SKM-1 (cell line): ENCODE data around the gene ULK3.
A peak's percentile ranks its signal among the peaks of the same experiment; 100 is the strongest.

Source experiments
- DNase-seq: peaks from one replicate; lab custom pipeline; 2025; ENCODE audit not compliant: unreplicated experiment; lab: John Stamatoyannopoulos, UW

Gene ULK3

GRCh38 chr15:74841891-74842373 lies 1.0 kb downstream of the ULK3 start:
- DNase-seq = no peak

DNA sequence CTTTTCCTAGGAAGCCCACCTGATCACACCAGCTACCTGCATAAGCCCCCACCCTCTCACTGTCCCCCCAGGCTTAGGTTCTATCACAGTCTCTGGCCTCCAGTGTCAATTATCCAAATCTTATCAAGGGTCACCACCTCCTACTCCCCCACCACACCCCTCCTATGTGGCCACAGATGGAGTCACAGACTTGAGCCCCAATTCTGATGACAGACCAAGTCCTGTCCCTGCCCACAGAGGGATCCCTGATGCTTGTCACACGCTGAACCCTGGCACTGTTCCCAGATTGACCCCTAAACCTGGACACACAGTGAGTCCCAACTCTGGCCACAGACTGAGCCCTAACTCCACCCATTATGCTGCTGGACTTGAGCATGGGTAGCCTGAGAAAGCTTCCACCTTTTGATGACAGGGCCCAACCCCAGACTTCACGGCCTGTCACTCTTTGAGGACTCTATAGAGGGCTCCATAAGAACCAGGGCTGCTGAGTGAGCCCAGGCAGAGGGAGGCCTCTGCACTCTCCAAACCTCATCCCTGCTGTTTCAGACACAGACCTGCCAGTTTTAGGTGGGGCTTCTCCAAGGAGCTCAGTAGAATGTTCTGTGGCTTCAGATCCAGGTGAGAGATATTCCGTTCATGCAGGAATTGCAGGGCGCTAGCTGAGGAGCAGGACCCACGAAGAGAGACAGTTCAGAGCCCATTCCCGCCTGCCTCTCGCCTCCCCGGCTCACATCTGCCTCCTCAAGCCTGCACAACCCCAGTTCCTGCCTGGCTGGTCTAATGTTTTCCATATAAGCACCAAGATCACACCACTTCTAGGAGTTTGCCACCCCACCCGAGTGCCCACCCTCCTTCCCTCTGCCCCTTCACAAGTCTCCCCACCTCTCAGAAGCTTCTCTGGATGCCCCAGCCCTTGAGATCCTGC lies 1.8 kb downstream of the ULK3 start:
- DNase-seq = no peak

DNA sequence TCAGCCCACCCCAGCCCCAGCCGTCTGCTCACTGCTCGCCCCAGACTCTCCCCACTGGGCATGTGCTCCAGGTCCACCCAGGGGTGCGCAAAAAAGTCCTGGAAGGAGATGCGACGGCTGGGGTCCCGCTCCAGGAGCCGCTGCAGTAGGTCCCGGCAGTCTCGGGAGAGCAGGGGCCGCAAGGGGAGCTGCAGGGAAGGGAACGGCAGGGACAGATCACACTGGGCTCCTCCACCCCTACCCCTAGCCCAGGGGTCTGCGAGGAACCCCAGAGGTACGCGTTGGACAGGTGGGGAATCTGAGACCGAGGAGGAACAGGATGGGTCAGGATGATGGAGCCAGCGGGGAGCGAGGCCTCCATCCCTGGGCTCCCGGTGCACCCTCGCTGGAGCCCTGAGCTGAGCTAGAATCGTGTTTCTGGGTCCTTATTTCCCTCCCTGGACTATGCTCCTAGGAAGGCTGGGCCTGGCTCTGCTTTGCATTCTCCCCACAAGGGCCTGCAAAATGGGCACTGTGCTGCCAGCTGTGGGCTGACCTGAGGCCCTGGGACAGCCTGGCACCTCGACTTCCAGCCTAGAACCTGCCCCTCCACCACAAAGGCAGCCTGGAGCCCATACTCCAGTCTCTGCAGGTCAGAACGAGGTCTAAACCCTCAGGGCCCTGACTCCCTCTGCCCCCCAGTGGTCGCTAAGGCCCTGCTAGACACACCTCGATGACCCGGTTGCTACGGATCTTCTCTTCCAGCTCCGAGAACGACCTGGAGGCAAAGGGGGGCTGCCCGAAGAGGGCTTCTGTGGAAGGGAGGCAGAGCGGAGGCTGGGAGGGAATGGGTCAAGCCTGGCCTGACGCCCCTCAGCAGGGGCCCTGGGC lies 3.2 kb downstream of the ULK3 start:
- no peak for DNase-seq

- DNase-seq = no peak
These were observed 4.0 kb downstream of the ULK3 start for GRCh38 chr15:74838746-74839525.

DNA sequence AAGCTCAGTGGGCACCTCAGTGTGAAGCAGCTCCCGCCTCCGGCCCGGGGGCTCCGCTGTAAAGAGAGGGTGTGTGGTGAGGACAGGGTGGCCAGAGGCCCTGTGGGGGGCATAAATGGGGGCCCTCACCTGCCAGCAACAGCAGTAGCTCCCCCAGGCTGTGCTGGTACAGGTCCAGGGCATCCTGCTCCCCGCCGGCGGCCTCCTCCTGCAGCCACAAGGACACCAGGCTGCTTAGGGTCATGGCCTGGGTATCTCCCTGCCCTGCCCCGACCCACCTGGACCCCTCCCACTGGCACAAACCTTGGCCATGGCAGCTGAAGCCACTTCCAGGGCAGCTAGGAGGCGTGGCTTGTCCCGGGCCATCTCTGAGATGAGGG lies 4.8 kb downstream of the ULK3 start:
- DNase-seq = no peak

GRCh38 chr15:74837482-74838136 lies 5.3 kb downstream of the ULK3 start:
- DNase-seq = no peak

DNA sequence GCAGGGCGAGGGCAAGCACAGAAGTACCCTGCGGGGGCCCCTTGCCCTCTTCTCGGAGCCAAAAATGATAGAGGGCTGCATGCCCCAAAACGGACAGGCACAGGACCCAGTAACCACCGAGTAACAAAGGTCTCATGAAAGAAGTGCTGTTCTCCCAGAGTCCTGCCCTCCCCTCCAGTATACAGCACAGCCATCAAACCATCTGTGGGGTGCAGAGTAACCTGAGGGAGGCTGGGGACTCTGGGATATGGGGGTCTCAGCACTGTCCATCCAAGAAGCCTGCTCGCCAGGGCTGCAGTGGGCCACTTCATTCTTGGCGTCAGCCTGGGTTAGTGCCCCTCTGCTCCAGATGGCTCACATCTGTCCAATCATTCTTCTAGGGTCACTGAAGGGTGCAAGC lies 6.1 kb downstream of the ULK3 start:
- DNase-seq = no peak

- DNase-seq = peak; percentile 40
These were observed 7.6 kb downstream of the ULK3 start for GRCh38 chr15:74835312-74835823.

DNA sequence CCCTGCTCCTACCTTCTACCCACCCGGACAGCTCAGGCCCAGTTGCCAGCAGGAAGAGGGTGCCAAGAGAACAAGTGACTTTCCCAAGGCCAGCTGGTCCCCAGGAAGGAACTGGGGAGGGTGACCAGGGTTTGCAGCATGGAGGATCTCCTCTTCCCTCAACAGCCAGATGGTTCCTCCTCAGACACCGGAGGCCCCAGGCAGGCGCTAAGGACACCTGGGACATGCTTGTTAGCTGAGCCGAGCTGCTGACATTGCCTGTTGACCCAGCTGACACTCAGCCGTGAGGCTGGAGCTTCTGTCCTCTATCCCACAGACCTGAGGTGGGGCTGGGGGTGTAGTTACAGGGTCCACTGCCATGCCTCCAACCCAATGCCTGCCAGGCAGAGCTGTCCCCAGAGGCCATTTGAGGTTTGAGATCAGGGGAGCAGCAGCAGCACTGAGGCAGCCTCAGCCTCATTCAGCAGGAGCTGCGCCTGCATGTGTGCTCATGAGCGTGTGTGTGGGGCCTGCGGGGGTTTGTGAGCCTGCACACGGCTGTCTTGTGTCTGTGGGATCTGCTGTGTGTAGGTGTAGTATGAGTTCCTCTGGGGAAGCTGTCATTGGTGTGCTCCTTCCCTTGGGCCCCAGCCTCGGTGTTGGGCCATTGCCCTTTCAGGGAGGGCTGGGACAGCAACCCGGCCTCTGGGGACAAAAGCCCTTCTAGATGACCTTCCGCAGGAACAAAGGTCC lies 9.4 kb downstream of the ULK3 start:
- no peak for DNase-seq

- DNase-seq = no peak
These were observed 10.1 kb downstream of the ULK3 start for GRCh38 chr15:74832826-74833225.

- no peak for DNase-seq
These were observed 11.0 kb downstream of the ULK3 start for GRCh38 chr15:74831813-74832495.

- no peak for DNase-seq
These were observed 12.1 kb downstream of the ULK3 start for GRCh38 chr15:74830868-74831267.

DNA sequence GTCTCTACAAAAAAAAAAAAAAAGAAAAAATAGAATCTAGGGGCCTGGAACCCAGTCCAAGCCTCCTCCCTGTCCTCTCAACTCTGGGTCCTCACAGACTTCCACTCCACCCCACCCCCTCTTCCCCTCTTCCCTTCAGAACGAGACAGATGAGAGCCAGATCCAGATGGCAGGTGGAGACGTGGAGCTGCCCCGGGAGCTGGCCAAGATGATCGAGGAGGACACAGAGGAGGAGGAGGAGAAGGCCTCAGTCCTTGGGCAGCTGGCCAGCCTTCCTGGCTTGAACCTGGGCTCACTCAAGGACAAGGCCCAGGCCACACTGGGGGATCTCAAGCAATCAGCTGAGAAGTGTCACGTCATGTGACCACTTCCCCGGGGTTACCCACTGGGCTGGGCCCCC lies 13.0 kb downstream of the ULK3 start:
- no peak for DNase-seq

DNA sequence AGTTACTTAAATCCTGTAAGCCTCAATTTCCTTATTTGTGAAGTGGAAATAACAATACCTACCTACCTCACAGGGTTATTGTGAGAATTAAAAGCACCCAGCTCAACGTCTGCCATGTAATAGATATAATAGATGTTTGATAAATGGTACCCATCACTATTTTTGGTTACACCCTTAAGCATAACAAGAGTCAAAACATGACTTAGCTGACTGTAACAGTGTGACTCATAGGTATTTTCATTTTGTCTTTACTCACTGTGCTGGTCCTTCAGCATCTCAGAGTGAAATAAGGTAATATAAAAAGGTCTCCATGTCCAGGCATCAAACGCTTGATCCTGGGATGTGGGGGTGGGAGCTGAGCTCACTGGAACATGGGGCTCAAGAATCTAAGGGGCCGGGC lies 13.5 kb downstream of the ULK3 start:
- no peak for DNase-seq

DNA sequence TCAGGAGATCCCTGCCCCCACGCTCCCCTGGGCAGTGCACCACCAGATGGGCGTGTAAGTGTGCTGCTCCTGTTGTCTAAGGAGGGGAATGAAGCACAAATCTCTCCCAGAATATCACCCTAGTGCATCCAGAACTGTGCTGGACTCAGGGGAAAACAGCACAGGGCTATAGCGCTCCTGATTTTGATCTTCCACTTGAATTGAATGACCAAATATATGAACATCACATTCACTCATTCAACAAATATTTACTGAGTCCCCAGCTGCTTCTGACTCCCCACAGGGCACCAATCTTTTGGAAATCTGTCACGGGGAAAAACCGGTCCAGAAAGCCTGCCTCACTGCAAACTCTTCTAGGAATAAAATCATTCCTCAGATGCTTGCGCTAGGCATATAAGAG lies 14.1 kb downstream of the ULK3 start:
- DNase-seq = no peak

- no peak for DNase-seq
These were observed 15.3 kb downstream of the ULK3 start for GRCh38 chr15:74827614-74828013.

DNA sequence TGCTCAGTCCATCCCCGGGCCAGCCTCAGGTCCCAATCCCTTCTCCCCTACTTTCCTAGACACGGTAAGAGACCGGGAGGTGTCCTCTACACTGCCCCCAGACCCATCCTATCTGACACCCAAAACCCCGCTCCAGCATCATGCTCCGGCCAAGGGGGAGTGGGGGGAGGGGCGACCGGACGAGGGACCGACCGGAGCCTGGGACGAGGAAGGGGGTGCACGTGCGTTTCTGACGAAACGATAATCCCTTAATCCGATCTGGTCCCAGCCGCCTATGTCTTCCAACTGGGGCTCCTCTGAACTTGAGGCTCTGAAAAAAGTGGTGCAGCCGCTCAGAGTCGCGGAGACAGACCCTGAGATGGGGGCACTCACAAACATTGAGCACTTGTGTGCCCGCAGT lies 16.0 kb downstream of the ULK3 start:
- DNase-seq = no peak

DNA sequence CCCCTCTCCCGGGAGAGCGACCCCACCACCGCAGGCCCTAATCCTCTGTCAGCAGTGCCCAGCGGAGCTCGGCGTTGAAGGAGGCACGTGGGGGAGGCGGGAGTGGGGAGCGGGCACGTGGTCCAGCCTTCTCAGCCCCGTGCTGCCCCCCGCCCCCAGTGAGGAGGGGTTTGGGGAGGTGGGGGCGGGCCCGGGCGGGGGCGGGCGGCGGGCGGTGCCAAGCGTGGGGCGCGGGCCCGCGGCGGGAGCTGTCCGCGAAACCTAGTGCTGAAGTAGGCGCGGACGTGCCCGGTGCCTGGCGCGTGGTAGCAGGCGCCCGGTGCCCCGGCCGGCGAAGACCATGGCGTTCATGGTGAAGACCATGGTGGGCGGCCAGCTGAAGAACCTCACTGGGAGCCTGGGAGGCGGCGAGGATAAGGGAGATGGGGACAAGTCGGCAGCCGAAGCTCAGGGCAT lies 16.6 kb downstream of the ULK3 start, which contains the start of gene CPLX3:
Gene CPLX3 (plus strand): TSS at position 264 of the 456 bp plus-strand sequence. CDS start 77 bp downstream, at position 341.
- DNase-seq = no peak

GRCh38 chr15:74825866-74826265 lies 17.1 kb downstream of the ULK3 start:
- DNase-seq = no peak
